ENCODE measurements around the gene HSDL1.

HSDL1 gene

DNA sequence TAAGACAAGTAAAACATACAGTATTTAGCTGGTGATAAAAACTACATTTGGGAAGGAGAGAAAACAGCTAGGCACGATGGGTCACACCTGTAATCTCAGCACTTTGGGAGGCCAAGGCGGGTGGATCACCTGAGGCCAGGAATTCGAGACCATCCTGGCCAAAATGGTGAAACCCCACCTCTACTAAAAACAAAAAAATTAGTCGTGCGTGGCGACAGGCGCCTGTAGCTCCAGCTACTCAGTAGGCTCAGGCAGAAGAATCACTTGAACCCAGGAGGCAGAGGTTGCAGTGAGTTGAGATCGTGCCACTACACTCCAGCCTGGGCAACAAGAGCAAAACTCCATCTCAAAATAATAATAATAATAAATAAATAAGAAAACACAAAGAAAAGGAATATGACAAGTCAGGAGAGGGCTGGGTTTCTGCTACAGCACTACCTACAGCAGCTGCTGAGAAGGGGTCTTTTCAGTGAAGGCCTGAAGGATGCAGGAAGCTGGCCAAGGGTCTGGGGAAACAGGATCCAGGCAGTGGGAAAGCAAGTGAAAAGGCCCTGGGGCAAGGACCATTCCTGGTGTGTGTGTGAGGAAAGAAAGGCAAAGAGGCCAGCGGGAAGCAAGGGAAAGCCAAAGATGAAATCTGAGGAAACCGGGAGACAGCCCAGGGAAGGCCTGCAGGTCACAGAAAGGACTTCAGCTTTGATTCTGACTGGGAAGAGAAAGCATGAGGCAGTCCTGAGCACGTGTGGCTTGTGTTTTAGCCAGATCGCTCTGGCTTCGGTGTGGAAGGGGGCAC lies 38.8 kb downstream of the HSDL1 start:
- DNase-seq: no peak

DNA sequence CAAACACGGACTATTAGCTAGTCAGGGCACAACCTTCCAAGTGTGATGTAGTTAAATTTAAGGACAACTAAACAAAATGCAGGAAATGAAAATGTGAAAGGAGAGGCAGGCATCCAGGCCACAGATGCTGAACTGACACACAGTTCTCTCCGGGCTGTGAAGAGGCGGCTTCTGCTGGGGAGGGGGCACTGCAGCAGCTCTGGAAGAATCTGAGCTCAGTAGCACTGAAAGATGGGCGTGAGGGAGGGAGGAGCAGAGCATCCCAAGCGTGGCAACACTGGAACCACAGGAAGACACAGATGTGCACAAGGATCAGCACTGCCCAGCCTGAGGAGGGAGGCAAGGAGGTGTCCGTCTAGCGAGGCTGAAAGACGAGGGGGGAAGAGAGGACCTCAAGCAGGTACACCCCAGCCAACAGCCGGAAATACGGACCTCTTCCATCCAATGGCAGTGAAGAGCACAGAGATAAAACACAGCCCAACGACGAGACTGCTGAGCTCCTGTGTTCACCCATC lies 39.6 kb downstream of the HSDL1 start:
- DNase-seq: no peak

DNA sequence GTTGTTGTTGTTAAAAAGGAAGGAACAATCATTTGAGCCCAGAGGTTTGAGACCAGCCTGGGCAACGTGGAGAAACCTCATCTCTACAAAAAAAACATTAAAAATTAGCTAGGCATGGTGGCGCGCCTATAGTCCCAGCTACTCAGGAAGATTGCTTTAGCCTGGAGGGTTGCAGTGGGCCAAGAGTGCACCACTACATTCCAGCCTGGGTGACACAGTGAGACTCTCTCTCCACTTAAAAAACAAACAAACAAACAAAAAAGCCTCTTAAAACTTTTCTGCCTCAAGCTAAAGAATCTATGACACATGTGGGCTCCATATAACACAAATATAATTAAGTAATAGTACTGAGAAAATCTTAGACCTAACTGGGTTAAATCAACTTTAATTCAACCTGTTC lies 40.7 kb downstream of the HSDL1 start:
- no peak for DNase-seq

DNA sequence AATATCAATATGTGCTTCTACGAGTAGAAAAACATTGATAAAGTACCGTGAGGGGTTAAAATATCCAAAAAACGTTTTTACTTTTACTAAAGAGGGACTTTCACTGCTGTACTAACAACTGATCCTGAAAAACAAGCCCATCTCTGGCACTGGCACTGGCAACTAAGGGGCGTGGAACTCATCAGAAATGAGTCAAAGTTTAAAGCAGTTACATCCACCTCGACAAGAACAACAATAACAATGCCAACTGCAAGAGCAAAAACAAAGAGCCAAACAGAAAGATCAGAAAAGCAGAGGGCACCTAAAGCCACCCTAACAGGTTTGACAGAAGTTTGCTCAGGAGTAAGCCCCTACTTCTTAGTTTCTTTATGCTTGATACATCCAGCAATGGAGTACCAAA lies 41.3 kb downstream of the HSDL1 start:
- no peak for DNase-seq

DNA sequence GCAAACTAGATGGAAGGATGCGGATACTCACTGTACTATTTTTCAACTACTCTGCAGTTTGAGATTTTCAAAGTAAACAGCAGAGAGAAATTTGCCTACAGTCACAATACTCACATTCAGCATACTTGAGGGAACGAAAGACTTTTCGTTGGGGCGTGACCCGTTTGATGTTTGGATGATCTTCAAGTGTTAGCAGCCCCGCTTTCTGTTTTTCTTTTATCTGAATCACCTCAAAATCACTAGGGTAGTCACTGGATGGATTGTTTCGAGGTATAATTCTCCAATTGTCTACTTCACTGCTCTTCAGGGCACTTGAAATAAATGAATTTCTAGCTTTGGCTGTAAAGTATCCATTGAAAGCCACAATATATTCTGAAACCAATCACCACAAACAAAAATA lies 46.0 kb downstream of the HSDL1 start:
- no peak for DNase-seq

DNA sequence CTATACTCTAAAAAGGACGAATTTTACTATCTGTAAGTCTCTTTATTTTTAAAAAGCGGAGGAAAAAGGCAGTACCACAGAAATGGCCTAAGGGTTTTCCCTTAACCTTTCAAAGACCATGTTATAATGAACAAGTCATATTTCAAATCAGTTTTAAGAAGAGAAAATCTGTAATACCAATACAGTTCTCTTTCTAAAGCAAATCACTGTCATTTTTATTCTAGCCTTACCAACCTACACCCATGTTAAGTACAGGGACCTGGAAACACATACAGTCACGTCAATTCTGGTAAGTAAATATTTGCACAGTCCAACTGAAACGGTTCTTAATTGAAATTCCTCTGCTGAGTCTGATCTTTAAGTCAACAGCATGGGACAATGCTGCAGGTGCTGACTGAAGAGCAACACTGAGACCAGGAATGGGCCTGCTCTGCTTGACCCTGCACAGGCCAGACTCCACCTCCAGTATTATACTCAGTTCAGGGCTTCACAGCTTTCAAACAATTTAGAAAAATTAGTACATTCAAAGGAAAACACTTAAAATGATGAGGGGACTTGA lies 48.5 kb downstream of the HSDL1 start:
- DNase-seq: no peak

DNA sequence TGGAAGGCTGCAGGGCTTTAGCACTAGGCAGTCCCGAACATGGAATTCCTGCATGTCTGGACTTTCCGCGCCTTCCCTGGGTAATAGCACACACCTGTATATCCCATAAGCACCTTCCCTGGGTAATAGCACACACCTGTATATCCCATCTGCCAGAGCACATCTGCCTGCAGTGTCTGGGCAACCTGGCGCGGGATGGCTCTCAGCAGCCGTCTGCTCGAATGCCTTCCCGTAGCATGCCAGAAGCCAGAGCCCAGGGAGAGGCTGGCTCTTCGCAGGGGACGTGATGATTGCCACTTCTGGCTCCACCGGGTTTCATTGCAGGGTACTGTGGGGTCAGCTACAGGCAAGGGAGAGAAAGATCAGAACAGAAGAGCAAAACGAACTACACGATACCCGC lies 49.5 kb downstream of the HSDL1 start:
- no peak for DNase-seq

DNA sequence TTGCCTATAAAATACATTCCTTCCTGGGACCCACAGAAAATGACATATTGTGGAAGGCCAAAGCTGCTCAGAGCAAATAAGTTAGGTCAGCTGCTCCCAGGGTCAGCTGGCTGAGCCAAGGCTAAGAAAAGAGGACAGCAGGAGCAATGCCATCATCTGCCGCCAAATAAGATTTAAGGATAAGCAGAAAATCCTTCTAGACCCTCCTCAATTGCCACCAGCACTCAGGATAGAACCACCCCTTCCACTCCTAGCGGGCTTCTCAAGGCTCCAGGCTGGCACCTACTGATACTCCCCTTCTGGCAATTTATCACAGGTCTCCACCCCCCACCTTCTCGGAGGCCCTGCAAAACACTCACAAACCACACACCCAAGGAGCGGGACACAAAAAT lies 51.1 kb downstream of the HSDL1 start:
- DNase-seq: no peak

DNA sequence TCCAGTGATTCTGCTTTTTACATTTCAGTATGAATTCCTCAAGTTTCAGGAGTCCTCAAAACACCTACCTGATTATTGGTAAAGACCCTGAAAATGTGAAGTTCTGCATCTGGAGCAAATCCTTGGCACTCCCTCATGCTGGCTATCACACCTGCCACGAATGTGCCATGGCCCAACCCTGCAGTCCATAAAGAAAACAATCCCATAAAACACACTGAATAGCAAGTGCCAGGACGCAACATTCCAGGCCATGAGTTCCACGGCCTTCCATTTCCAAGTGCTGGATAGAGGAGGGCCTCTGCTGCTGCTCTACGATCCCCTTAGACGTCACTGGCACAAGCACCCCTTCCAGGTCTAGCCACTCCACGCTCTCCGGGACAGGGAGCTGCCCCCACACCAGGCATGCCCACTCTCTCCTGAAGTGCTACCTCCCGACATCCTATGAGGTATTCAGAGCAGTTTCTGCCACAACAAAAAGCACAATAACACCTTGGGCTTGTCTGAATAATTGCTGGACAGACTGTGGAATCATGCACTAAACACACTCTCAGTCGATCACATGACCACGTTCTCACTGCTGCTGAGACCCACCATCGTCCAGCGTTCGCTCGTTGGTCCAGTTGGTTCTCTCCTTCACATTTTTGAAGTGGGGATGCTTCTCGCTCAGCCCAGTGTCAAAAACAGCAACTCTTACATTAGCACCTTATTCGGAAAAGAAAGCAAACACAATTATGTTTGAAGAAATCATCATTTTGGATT lies 51.7 kb downstream of the HSDL1 start:
- no peak for DNase-seq

DNA sequence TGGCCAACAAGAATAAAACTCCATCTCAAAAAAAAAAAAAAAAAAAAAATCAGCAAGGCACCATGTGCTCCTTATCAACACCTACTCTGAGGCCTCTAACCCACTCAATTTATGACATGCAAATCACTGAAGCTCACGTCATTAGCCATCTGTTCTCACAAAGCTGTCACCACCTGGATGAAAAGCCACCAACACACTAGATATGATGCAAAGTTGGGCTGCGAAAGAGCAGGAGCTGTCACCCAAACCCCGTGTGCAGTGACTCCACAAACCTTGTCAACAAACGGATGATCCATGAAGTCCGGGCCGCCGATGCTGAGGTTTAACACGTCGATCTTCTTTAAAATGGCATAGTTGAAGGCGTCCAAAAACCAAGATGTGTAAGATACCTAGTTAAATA lies 53.5 kb downstream of the HSDL1 start:
- DNase-seq: no peak

DNA sequence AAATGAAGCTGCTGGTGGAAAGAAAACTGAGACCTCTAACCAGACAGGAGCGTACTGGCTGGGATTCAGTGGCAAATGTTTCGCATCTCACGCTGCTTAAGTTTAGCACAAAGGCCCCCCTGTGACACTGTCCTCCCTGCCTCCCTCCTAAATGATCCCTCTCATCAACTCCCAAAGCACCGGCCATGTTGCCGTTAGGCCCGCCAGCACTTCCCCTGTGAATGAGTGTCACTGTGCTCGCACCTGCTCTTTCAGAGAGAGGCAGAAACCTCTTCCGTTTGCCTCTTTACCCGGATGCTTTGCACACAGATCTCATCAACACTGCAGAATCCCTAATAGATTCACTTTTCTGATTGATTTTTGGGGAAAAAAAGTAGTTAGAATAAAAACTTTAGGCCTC lies 54.8 kb downstream of the HSDL1 start:
- no peak for DNase-seq

DNA sequence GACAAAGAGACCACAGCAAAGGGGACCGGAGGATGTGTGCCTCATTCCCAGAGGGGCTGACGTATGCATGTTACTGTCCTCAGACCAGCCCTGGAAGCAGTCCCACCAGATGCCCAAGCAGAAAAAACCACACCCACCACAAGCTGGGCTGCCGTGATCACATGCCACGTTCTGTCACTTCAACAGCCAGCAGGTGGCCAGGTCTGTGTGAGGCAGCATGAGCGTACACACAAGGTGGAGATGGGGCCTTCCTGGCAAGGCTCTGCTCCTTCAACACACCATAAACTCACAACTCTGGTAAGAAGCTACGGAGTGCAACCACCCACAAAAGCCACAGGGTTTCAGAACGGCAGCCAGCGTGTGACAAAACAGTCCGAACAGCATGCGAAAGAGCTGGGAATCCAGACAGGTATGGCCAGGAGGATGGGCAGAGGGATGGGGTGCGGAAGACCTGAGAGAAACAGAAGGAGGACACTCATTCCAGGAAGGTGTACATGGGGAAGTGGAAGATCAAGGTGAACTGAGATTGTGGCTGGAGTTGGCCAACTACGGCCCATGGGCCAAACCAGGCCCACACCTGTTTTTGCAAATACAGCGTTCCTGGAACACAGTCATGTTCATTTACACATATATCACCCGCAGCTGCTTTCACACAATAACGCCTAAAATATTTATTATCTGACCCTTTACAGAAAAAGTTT lies 56.1 kb downstream of the HSDL1 start:
- peak in 4 of 5 experiments; percentile 13 to 90 (median 23) for DNase-seq

DNA sequence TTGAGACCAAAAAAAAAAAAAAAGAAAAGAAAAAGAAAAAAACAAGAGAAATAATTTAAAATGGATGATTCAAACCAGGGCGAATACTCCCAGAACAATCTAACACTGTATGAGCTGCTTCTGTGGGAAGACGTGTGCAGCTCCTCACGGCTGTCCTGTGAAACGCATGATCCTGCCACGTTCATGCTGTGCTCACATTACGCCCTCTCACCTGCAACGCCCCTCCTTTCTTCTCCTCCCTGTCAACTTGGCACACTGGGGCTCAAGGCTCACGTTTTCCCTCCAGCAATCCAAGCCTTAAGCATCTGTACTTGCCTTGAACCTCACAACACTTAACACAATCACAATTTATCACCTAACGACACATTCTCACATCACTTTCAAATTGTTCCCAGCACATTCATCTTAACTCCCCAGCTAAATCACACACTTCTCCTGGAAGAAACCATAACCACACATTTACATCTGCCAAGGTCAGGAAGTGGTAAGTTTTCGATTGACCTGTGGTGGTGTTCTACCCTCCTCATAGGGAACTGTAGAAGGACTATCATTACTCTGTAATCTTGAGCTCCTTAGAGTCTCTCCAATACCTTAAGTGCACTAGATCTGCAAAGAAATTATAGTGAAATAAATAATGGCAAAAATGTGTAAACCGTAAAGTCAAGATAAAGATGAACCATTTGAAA lies 57.4 kb downstream of the HSDL1 start:
- peak in 1 of 5 experiments; percentile 51 for DNase-seq

DNA sequence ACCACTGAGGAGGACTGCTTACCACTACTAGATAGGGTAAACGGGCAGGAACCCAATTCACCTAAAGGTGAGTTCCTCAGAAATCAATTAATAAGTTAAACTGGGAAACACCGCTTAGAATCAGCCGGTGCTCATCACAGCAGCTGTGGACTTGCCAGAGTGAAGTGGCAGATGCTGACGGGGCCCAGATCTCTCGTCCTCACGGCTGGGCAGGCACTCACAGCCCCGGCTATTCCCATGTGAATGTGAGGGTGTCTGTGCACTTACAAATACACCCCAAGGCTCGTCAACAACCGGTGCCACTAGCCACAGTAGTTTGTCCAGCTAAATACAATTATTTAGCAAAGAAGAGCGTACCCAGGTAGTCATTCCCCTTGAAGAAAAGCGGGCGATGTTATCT lies 58.0 kb downstream of the HSDL1 start:
- DNase-seq: no peak

DNA sequence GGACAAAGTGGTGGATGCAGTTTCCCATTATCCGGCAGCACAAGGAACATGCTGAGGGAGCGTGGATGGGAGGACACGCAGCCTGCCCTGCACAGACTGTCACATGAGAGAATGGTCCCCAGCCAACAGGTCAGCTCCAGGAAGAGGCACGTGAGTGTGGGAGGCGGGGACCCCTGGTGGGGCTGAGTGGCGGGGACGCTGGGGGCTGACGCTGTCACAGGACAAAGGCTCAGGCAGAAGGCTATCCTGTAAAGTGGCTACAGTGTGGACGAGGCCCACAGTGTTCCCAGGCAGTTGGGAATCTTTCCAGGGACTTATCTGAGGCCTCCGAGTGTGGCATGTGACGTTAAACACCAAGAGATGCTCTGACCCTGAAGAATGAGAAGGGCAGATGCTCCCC lies 58.6 kb downstream of the HSDL1 start:
- no peak for DNase-seq

DNA sequence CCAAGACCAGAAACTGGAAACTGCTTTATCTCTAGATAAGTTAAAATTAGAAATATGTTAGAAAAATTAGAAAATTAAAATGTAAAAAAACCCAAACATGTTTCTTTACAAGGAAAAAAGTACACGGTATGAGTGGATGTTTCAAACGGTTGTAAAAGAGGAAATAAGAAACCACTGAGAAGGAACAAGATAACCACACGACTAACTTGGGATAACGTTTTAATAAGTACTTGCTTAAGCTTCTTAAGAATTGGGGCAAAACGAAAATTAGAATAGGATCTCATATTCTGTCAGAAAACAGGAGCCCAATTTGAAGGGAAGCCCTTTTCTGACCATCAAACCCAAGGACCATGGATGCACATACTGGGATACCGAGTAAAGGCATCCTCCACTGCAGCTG lies 59.2 kb downstream of the HSDL1 start:
- DNase-seq: peak in 1 of 5 experiments; percentile 53

DNA sequence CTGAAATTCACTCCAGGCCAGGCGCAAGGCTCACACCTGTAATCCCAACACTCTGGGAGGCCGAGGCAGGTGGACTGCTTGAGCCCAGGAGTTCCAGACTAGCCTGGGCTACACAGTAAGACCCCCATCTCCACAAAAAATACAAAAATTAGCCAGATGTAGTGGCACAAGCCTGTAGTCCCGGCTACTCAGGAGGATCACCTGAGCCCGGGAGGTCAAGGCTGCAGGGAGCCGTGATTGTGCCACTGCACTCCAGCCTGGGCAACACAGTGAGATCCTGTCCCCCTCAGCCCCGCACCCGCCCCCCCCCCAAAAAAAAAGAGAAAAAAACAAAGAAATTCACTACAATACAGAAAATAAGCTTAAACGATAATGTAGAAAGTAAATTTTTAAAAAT lies 59.7 kb downstream of the HSDL1 start:
- no peak for DNase-seq

DNA sequence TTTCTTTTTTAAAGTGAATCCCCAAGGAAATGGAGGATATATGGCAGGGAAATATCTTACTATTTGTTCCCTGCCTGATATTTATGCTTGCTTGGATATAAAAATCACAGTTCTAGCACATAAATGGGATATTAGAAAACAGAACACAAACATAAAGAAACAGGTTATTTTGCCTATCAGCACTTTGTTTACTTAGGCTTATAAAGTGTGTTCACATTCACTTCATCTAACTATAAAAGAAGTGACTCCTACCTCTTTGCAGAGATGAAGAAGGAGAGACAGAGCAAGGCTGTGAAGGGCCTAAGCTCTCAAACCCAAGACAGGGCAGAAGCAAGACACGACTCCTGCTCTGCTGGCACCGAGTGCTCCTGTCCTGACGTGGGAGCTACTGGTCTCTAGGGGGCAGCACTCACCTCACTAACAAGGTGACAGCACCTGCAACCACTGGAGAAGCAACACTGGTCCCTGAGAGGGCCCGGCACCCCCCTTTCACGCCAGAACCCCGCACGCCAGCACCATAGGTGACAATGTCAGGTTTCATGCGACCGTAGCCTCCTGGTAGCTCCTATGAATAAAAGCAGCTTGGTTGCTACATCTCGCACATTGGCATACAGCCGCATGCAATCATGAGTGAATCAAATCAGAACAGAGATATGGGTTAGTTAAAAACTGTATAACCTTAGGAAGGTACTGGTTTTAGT lies 60.3 kb downstream of the HSDL1 start:
- DNase-seq: peak; percentile 27 to 87 (median 49)

DNA sequence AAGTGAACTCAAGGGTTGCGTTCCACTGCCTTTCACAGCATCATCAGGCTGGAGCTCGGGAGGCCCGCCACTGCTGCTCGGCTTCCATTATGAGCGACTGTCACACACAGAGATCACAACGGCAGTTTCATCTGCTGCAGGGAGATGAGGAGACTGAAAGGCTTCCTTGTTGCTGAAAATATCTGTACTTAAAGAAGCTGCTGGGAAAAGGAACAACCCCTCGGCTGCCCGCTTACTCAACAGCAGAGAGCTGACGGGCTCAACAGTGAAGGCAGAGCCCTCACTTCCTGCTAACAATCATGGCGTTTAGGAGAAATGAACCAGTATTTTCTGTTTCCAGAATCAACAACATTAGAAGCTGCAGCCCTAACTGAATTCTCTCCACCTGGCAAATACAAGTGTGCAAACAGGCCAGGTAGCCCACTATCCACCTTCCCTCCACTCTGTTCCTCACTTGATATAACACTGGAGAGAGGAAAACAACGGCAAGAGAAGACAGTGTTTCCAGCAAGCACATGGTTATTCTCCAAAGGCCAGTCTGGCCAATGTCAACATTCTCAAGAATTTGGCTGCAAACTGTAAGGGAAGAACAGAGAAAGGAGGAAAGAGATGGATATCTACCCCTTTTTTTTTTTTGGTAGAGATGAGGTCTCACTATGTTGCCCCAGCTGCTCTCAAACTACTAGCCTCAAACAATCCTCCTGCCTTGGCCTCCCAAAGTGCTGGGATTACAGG lies 62.0 kb downstream of the HSDL1 start:
- DNase-seq: no peak

DNA sequence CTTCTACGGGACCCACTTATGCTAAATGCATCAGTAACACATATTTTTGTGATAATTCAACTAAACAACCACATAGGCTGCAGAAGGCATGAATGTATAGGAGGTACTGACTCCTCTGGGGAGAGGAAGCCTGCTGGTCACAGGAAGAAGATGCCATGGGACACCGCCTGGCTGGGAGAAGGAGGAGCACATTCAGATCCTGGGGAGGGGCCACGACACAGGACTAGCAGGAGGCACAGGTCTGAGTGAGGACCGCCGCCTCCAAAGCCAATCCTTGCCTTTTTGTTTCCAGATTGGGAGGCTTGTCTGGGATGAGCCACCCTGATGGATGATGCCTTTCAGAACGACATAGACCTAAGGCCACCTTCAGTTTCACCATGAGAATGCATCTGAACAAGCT lies 62.9 kb downstream of the HSDL1 start:
- no peak for DNase-seq

DNA sequence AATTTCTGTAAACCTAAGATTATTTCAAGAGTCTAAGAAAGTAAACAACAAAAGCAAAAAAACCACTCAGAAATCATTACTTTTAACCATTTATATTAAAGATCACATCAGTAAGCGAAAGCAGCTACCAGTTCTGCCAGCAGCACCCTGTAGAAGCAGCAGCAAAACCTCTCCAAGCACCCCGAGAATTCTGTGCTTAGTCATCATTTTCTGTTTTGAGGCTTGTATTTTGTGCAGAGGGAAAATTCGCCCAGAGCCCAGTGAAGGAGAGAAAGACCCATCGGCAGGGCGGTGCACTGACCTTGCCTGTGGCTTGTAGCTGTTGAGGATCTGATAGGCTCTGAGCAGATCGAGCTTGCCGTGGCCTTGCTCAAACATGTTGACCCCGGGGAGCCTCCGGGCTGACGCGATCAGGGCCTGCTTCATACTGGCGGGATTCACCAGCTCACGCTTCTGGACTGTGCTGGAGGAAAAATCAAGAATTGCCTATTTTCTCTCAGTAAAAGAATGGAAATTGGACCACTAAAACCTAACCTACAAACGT lies 63.5 kb downstream of the HSDL1 start:
- no peak for DNase-seq
